Measurements from ENCODE around the gene TMEM109. TPM values are rescaled to one million over a fixed set of nuclear protein-coding genes. Genes with fewer than 3 reads are reported as not detected.
A peak's percentile ranks its signal among the peaks of the same experiment; 100 is the strongest.

TMEM109 gene
- total RNA-seq, 4 donors from 2014 or later, result 35.2 to 47.2 (median 45.1) TPM

DNA sequence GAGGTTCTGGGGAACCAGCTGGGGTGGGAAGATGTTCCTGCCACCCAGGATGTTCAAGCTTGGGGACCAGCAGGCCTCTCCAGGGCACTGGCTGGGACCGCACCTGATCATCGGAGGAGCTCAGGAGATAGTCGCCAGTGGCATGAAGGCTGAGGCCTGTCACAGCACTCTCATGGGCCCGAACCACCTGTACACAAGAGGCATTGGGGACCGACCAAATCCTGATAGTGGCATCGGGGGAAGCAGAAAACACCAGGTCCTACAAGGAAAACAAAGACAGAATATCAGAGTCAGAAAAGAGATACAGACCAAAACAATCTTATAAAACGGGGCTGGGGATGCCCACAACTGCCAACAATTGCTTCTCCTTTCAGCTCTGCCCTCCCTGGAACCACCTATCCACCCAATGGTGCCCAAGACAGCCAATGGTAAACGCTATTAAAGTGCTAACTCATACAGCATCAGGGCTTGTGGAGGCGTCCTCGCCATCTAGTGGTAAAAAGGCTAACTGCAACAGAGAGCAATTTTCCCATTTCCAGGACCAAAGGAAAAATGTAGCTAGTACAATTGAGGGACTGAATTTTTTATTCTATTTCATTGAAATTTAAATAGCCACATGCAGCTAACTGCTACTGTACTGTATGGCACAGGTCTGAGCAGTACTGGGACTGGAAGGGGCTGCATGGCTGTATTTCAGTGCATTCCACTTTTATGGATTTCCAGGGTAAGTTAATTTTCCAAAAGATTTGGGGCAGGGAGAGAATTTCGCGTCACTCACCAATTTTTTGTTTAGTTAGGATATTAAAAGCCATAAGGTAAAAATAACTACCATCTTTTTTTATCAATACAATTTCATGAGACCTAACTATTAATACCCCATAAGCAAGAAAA lies 14.7 kb upstream of the TMEM109 start:
- in situ Hi-C loops (cut with MboI; ENCODE audit: low pct_ligation_motif_present in 1 of 4, low pct_unique_long_range_greater_than_20kb in 1 of 4, low sequenced_read_pairs in 3 of 4) (loop anchor here (5.0 to 10.0 kb wide), 2 partner anchors 64 to 67 kb away; no protein-coding TSS in a partner anchor), intact Hi-C loops (cut with DNase I; ENCODE audit: low total_unique reads) (loop anchor here (5.0 kb wide), 1 partner anchor 67 kb away; no protein-coding TSS in a partner anchor)
- 26 to 58% methylated on average over 6 to 12 of the region's 12 CpGs for WGBS, 2 donors (ENCODE audit: low coverage in 1 of 2)
- H3K9me3 ChIP-seq, result no peaks in the 10 kb centered on the region
- H3K27ac ChIP-seq, result no peak overlapping the region
- peaks cover 0 to 65% (median 28%) of the 10 kb centered on the region in 4 donors for H3K36me3 ChIP-seq
- H3K4me1 ChIP-seq, result peaks cover 0 to 10% (median 4%) of the 10 kb centered on the region in 4 donors
- H3K4me3 ChIP-seq, result no peak overlapping the region
- H3K27me3 ChIP-seq, result no peaks in the 10 kb centered on the region
- DNase-seq, result no peak
- TF ChIP-seq CTCF (IDR thresholded peaks at IDR 0.05) (peak; percentile 89 to 97 (median 94)), POLR2A (IDR thresholded peaks at IDR 0.05) (no peak)

- Histone ChIP-seq H3K36me3 (peaks cover 0 to 62% (median 28%) of the 10 kb centered on the region in 4 donors), H3K4me3 (no peak overlapping the region), H3K4me1 (peaks cover 5 to 15% (median 11%) of the 10 kb centered on the region in 4 donors), H3K9me3 (no peaks in the 10 kb centered on the region), H3K27me3 (no peaks in the 10 kb centered on the region), H3K27ac (no peak overlapping the region)
- intact Hi-C loops (cut with DNase I; ENCODE audit: low total_unique reads), result loop anchor here (5.0 kb wide), 1 partner anchor 68 kb away; no protein-coding TSS in a partner anchor
- in situ Hi-C loops (cut with MboI; ENCODE audit: low pct_ligation_motif_present in 1 of 4, low pct_unique_long_range_greater_than_20kb in 1 of 4, low sequenced_read_pairs in 3 of 4), result loop anchor here (5.0 to 10.0 kb wide), 2 partner anchors 65 to 68 kb away; no protein-coding TSS in a partner anchor
- TF ChIP-seq POLR2AphosphoS5 (IDR thresholded peaks at IDR 0.05) (no peak), EP300 (IDR thresholded peaks at IDR 0.05; ENCODE audit: low read depth) (no peak), CTCF (IDR thresholded peaks at IDR 0.05) (no peak), POLR2A (IDR thresholded peaks at IDR 0.05) (no peak)
- WGBS, 2 donors (ENCODE audit: low coverage in 1 of 2), result 70 to 76% methylated on average over 4 of the region's 4 CpGs
- no peak for DNase-seq
Measured at GRCh38 chr11:60899977-60900376, 14.0 kb upstream of the TMEM109 start.

- no peaks in the 10 kb centered on the region for H3K27me3 ChIP-seq
- TF ChIP-seq CTCF (IDR thresholded peaks at IDR 0.05), result no peak
- no peak for TF ChIP-seq POLR2AphosphoS5 (IDR thresholded peaks at IDR 0.05)
- TF ChIP-seq EP300 (IDR thresholded peaks at IDR 0.05; ENCODE audit: low read depth), result no peak
- TF ChIP-seq POLR2A (IDR thresholded peaks at IDR 0.05), result no peak
- in situ Hi-C loops (cut with MboI; ENCODE audit: low pct_ligation_motif_present in 1 of 4, low pct_unique_long_range_greater_than_20kb in 1 of 4, low sequenced_read_pairs in 3 of 4), result no loop called here
- no peak overlapping the region for H3K4me3 ChIP-seq
- 60 to 84% methylated on average over 1 to 13 of the region's 13 CpGs for WGBS, 2 donors (ENCODE audit: low coverage in 1 of 2)
- no peak for DNase-seq
- intact Hi-C loops (cut with DNase I; ENCODE audit: low total_unique reads), result no loop called here
- H3K9me3 ChIP-seq, result no peaks in the 10 kb centered on the region
- peaks cover 9 to 24% (median 17%) of the 10 kb centered on the region in 4 donors for H3K4me1 ChIP-seq
- H3K27ac ChIP-seq, result no peak overlapping the region
- H3K36me3 ChIP-seq, result peaks cover 0 to 54% (median 25%) of the 10 kb centered on the region in 4 donors
Measured at GRCh38 chr11:60900673-60901404, 13.1 kb upstream of the TMEM109 start.

DNA sequence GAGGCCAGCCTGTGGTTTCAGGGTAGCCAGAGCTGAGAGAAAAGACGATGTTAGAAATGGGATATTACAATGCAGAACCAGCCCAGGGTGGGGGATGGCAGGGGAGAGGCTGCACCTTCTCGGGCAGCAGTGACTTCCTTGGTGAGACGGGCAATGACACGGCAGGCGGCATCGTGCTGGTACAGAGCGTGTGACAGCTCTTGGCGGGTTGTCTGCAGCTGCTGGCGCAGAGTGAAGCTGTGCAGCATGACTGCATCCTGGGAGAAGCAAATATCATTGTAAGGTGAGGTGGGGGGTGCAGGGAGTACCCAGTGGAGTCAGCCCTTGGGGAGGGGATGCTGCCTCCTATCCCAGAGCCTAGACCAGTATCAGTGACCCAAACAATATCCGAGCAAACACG lies 11.3 kb upstream of the TMEM109 start:
- H3K4me3 ChIP-seq, result no peak overlapping the region
- H3K4me1 ChIP-seq, result peaks cover 9 to 31% (median 20%) of the 10 kb centered on the region in 4 donors
- WGBS, 2 donors (ENCODE audit: low coverage in 1 of 2), result 76 to 94% methylated on average over 3 to 11 of the region's 11 CpGs
- H3K27ac ChIP-seq, result no peak overlapping the region
- in situ Hi-C loops (cut with MboI; ENCODE audit: low pct_ligation_motif_present in 1 of 4, low pct_unique_long_range_greater_than_20kb in 1 of 4, low sequenced_read_pairs in 3 of 4) (no loop called here), intact Hi-C loops (cut with DNase I; ENCODE audit: low total_unique reads) (no loop called here)
- no peaks in the 10 kb centered on the region for H3K27me3 ChIP-seq
- DNase-seq, result no peak
- H3K36me3 ChIP-seq, result peaks cover 0 to 38% (median 19%) of the 10 kb centered on the region in 4 donors
- TF ChIP-seq CTCF (IDR thresholded peaks at IDR 0.05) (no peak), POLR2AphosphoS5 (IDR thresholded peaks at IDR 0.05) (no peak), EP300 (IDR thresholded peaks at IDR 0.05; ENCODE audit: low read depth) (no peak), POLR2A (IDR thresholded peaks at IDR 0.05) (no peak)
- no peaks in the 10 kb centered on the region for H3K9me3 ChIP-seq
